NCI-H748 (cell line): Measurements from ENCODE around the gene C6orf136.

Experiments
- DNase-seq: peaks from one replicate; lab custom pipeline; 2025; ENCODE audit not compliant: unreplicated experiment; lab: John Stamatoyannopoulos, UW

Gene C6orf136

DNA sequence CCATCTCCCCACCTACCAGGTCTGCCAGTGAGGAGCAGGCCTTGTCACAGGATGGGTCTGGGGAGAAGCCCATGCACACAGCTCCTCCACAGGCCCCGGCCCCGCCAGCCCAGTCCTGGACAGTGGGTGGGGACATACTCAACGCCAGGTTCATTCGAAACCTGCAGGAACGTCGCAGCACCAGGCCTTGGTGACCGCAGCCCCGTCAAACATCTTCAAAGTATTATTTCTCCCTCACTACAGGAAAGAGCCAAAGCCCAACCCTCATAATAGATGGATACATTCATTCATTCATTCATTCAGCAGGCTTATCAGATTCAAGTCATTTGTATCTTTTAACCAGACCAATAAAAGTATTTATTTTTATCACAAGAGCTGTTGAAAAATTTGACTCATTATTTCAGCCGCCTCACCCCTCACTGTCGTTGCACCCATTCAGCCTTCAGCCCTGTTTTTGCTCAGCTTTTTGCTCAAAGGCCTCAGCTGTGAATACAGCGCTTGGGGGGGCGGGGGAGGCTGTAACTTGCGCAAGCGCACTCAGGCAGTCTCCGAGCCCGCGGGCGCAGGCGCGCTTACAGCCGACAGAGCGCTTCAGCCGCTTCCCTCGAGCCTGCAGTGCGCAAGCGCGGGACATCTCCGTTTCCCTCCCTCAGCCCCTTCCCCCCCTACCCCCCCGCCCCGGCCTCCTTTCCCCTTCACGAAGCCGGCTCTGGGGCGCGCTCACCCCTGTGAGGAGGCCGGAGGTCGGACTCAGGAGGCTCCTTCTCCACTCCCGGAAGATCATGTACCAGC, at the start of gene C6orf136:
Gene C6orf136, plus strand, starts transcription at position 684 of the 792 bp plus-strand sequence. Its CDS starts 99 bp downstream, at position 783.
- DNase-seq = peak; percentile 97

DNA sequence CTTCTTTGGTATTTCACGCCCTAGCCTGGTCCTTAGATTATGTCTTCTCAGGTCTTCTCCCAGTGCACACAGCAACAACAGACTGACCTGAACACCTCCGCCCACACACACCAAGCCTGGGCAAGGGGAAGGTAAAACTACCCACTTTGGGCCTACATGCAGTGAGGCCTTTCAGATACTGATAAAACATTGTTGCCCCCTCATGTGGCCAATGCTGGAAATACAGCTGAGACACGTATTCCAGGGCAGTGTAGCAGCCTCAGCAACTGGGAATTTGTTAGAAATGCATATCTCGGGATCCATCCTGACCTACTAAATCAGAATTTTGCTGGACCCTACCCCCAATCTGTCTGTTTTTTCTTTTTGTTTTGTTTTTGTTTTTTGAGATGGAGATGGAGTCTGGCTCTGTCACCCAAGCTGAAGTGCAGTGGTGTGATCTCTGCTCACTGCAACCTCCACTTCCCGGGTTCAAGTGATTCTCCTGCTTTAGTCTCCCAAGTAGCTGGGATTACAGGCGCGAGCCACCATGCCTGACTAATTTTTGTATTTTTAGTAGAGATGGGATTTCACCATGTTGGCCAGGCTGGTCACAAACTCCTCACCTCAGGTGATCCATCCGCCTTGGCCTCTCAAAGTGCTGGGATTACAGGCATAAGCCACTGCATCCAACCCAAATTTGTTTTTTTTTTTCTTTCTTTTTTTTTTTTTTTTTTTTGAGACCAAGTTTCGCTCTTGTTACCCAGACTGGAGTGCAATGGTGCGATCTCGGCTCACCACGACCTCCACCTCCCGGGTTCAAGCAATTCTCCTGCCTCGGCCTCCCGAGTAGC, 49.4 kb upstream of the C6orf136 start:
- DNase-seq = peak; percentile 78

GRCh38 chr6:30598912-30599624, 47.9 kb upstream of the C6orf136 start:
- DNase-seq = no peak

DNA sequence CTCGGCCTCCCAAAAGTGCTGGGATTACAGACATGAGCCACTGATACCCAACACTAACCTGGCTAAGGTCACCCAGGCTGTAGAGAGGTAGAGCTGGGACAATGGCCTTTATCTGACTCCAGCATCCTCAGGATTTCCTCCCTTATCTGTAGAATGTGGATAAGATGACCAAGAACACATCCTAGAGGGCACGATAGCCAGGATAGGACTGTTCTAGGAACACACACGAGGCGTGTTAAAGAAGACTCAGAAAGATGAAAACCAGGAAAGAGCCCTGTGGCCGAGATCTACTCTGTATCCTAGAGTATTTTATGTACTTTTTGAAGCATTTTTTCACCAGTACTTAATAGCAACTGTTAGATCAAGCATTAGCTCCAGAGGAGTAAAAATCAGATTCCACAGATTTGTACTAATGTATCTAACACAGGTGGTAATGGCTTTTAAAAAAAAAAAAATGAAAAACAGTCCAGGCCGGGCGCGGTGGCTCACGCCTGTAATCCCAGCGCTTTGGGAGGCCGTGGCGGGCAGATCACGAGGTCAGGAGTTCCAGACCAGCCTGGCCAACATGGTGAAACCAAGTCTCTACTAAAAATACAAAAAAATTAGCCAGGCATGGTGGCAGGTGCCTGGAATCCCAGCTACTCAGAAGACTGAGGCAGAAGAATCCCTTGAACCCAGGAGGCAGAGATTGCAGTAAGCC, 47.2 kb upstream of the C6orf136 start:
- DNase-seq = no peak

DNA sequence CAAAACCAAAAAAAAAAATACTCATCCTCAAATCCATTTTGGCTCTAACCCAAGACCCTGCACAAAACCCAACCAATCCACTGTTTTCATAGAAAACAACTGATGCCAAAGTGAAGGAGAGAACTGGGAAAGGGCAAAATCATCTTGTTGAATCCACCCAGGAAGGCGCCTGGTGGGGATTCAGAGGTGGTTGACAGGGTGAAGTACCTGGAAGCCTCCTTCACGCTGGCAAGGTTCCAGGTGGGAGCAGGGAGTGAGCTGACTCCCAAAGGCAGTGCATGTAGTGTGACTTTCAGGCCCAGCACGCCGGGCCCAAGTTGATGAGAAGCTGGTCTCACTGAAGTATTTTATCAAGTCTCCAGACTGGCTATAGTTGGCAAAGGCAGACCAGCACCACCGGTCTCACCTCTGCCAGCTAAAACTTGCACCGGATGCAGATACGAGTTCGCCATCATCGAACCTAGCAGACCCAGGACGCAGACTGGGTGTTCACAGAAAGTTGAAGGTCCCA, 46.4 kb upstream of the C6orf136 start:
- DNase-seq = peak; percentile 25

DNA sequence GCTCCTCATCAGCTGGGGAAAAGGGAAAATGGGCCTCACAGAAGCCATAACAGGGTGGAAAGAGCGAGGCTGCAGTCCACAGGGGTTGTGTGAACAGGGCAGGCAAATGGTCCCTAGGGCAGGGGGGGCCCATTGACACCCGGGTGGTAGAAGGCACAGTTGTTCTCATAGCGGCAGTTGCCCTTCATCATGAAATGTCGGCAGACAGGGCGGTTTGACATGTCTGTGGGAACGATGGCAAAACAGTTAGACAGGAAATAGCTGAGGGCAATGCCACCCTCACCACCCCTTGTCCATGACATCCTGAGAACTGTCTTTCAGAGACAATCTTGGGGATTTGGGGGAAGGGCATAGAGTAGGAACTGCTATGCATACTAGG, 45.5 kb upstream of the C6orf136 start:
- DNase-seq = no peak

DNA sequence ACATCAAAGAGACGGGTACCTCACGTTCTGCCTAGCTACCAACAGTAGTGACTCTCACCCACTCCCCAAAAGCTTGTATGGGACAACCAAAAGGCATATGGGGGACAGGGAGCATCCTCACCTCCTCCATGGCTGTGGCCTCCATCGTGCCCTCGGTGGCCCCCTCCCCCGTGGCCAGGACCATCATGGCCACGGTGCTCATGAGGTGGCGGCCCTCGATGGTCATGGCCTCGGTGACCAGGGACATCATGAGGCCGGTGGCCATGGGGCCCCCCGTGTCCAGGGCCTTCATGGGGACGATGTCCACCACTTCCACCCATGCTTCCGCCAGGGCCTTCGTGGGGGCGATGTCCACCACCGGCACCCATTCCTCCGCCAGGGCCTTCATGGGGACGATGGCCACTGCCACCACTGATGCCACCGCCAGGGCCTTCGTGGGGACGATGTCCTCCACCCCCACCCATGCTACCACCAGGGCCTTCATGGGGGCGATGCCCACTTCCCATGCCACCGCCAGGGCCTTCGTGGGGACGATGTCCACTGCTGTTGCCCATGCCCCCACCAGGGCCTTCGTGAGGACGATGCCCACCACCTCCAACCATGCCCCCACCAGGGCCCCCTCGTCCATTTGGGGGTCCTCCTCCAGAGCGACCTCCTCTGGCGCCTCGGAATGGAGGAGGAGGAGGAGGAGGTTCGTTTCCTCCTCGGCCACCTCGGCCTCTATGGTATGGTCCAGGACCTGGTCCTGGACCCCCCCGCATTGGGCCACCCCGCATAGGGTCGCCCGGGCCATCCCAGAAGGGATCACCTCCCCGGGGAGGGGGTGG, 44.9 kb upstream of the C6orf136 start:
- DNase-seq = no peak

DNA sequence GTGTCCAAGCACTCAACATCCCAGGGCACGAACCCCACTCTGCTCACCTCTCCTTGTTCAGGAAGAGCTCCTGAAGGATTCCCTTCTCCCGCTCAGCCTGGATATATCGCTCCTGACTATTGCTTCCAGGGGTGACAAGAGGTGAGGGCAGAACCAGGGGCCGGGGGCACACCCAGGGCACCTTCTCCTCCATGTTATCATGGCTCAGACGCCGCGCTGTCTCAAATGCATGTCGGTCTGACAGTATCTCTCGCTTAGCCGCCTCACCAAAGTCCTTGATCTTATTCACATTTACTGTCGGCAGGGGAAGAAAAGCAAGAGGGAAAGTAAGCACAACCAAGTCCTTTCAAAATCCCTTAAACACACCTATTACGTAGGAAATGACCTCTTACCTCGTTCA, 43.0 kb upstream of the C6orf136 start:
- no peak for DNase-seq

GRCh38 chr6:30610065-30610464, 36.9 kb upstream of the C6orf136 start:
- no peak for DNase-seq

DNA sequence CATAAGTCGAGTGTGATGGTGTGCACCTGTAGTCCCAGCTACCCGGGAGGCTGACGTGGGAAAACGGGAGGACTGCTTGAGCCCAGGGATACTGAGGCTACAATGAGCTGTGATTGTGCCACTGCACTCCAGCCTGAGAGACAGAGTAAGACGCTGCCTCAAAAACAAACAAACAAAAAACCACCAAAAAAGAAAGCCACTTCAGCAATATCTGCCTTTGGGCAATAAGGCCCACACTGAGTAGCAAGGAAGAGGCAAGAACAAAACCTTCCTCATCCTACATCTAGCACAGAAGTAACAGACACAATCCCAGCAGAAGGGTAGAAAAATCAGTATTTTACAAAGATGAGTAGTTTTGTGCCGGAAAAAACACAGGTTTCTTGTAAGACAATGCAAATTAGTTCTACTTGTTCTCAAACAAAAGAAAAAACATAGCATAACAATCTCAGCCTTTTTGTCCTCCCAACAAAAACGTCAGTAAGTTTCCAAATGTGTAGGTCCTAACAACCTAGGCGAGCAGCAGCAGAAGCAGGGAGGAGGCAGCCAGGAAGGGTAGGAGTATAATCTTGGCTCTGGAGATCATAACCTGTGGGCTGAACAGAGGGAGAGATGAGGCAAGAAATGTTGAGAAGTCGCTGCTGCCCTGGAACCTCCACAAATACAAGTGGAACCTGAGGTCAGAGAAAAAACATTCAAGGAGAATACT, 35.6 kb upstream of the C6orf136 start:
- no peak for DNase-seq

- no peak for DNase-seq
Measured at GRCh38 chr6:30611856-30612194, 35.1 kb upstream of the C6orf136 start.

DNA sequence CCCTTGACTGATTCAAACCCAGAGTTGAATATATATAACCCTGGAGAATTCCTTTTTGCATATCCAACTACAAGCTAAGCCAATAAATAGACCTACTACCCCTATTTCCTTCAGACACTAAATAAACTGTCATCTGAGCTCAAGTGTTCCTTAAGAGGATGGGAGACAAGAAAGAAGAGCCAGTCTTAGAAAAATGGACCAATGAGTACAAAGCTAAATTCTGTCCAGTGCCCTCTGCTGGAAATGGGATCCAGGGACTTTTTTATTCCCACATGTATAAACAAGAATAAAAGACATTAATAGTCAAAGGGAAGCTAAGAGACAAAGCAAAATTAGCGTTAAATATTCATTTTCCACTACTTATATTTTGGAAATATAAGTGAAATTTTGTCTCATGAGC, 34.7 kb upstream of the C6orf136 start:
- DNase-seq = peak; percentile 24

DNA sequence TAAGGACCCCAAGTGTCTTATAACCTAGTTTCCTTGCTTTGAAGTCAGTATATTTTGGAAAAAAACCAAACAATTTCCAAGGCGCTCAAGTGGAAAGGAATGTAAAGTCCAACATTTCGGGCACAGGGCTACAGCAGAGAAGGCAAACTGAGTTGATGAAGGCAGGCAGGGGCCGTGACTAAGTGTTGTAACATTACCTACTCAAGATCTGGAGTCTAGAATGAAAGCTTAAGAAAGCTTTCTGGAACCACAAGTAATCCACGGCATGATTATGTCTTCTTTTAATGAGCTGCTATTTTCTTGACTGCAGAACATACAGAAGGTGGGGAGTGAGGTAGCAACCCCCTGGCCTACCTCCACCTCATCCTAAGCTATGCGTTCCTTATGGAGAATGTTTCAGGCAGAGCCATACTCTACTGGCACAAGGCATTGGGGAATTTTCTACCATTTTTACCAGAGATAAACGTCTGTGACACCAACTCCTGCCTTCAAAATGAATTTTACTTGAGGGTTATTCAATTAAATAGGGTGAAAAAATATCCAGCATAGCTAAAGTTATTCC, 34.2 kb upstream of the C6orf136 start:
- no peak for DNase-seq

GRCh38 chr6:30613251-30614043, 33.5 kb upstream of the C6orf136 start:
- DNase-seq = no peak

DNA sequence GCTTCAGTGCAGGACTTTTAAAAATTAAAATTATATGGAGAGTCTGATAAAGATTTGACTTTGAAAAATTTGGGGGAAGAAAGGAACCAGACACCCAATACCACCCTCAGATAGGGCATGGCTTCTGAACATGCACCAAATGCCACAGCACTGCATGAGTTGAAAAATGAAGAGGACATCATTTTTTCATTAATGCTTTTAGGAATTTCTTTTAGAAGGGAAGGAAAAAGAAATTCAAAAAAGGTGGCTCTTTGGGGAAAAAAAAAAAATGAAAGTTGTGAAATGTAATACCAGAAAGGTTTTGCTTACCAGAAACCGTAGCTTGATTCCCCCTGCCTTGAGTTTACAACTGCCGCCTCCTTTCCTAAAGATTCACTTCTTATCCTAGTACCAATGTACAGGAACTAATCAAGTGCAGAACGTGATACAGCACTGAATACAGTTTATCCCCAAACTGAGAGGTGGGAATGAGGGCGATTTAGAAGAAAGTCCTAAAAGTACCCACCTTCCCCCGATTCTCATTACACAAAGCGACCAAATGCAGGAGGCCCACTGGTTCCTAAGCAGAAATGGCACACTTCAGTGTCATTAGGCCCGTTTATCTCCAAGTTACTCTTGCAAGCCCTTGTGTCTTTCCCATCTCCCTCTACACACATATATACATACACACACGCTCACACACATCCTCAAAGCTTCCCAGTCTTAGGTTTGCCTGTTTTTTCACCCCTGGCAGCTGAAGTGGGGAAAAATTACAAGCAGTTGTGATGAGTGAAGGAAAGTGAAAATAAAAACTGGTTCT, 32.7 kb upstream of the C6orf136 start:
- peak; percentile 48 for DNase-seq

DNA sequence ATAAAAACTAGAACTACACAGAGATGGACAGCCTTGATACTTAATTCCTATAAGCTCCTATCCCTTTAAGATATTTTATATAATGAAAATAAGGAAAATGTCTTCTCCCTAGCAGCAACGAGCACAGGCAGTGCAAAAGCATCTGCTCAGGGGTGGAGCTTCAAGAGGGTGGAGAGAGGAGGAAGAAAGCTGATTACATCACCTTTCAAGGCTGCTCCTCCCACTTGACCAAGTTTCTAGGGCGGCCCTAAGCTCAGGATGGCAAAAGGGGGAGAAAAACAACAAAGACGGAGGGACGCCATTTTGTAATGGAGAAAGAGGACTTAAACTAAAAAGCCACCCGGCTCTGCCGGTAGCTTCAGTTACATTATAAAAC, 32.1 kb upstream of the C6orf136 start:
- peak; percentile 99 for DNase-seq

DNA sequence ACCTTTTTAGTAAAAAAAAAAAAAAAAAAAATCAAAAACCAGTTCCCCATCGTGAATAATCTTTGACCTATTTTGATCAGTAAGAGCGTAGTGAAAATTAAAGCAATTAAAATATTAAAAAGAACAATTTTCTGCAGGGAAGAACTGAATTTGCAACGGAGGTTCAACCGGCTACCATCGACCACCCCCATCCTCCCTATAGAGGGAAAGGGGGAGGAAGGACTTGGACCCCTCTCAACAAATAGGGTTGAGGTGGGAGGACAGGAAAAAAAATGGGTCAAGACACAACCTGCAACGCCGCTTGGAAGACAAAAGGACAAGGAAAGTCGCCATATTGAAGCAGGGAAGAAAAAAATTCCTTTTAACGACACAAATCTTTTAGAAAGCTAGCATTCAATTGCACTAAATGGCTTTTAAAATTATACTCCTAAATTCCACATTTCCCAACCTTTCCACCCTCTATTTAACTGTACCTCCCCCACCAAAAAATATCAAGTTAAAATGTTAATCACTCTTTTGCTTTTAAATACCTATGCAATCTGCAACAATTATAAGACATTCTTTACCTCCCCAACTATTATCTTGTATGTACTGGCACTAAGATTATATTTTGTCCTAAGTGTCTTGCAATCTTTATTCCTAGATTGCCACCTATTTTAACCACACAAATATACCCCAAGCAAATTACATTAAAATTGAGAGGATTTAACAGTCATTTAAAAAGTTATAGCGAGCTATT, 31.5 kb upstream of the C6orf136 start:
- DNase-seq = peak; percentile 88
